Natural killer cell (primary cell): ENCODE data around the gene SYCE3. TPM values are rescaled to one million over a fixed set of nuclear protein-coding genes. Genes with fewer than 3 reads are reported as not detected.
A peak's percentile ranks its signal among the peaks of the same experiment; 100 is the strongest.

Experiments used
- ATAC-seq, 3 donors: fragments of 150-1000 bp in 2 of 3; fragments of 200-7000 bp in 1 of 3; cut with Tn5 transposase; 1 replicate in 1 of 3; 2 replicates in 2 of 3; pipeline ENCODE4 v1.10.0; 2021; ENCODE audit warnings: mild to moderate bottlenecking in 2 of 3, moderate library complexity in 2 of 3
- DNase-seq, 2 donors: peaks; one replicate each; pipeline versions ENCODE4 v3.0.0 to v3.0.0-alpha.2; 2013 to 2021; ENCODE audit warnings: mixed read lengths in 1 of 2
- H3K27ac ChIP-seq: one replicate; pipeline ENCODE4 v1.5.1; 2013; ENCODE audit warnings: mild to moderate bottlenecking, low read length
- H3K27me3 ChIP-seq: one replicate; pipeline ENCODE4 v1.6.1; 2013; ENCODE audit warnings: low read length; ENCODE audit not compliant: control insufficient read depth, insufficient read depth
- H3K36me3 ChIP-seq: one replicate; pipeline ENCODE4 v1.6.1; 2013; ENCODE audit warnings: low read length; ENCODE audit not compliant: control insufficient read depth, insufficient read depth
- H3K4me1 ChIP-seq: one replicate; pipeline ENCODE4 v1.6.1; 2013; ENCODE audit warnings: low read length; ENCODE audit not compliant: control insufficient read depth, insufficient read depth
- H3K4me3 ChIP-seq: one replicate; pipeline ENCODE4 v1.5.1; 2013; ENCODE audit warnings: low read length
- H3K9me3 ChIP-seq: one replicate; pipeline ENCODE4 v1.6.1; 2013; ENCODE audit warnings: low read length; ENCODE audit not compliant: control insufficient read depth, insufficient read depth
- H3K27ac Mint-ChIP-seq, 2 donors: one replicate each; pipeline ENCODE4 v1.8.0; 2022; ENCODE audit warnings: mild to moderate bottlenecking in 2 of 2, mixed read lengths in 2 of 2, moderate library complexity in 1 of 2
- H3K27me3 Mint-ChIP-seq, 2 donors: one replicate each; pipeline ENCODE4 v1.8.0; 2022; ENCODE audit warnings: low read depth in 2 of 2, mixed read lengths in 2 of 2
- H3K36me3 Mint-ChIP-seq: one replicate; pipeline ENCODE4 v1.8.0; 2022; ENCODE audit warnings: mixed read lengths
- H3K4me1 Mint-ChIP-seq, 2 donors: one replicate each; pipeline ENCODE4 v1.8.0; 2022; ENCODE audit warnings: mixed read lengths in 2 of 2
- H3K4me3 Mint-ChIP-seq: one replicate; pipeline ENCODE4 v1.8.0; 2022; ENCODE audit warnings: mild to moderate bottlenecking, moderate library complexity, mixed read lengths
- H3K9me3 Mint-ChIP-seq, 2 donors: one replicate each; pipeline ENCODE4 v1.8.0; 2022; ENCODE audit warnings: mixed read lengths in 2 of 2
- CTCF ChIP-seq: fragments of 200-600 bp; IDR thresholded peaks from one replicate; pipeline ENCODE4 v1.8.0; 2022; ENCODE audit warnings: antibody characterized with exemption
- WGBS: methylation state at CpG from one replicate; pipeline ENCODE4 v1.1.7; 2013; ENCODE audit warnings: missing lambda C conversion rate; ENCODE audit not compliant: insufficient coverage; 5-methylcytosine and 5-hydroxymethylcytosine counted together
- intact Hi-C: fragments of 100-400 bp; cut with micrococcal nuclease; formaldehyde crosslinking; loops from one replicate; pipeline ENCODE4 v1.14.2; 2022
- total RNA-seq, 4 donors: library from RNA; stranded (reverse); fragments of 120-200 nt in 1 of 4; gene quantifications; one replicate each; pipeline versions ENCODE4 v1.2.3 to v1.2.4, GENCODE V29; 2013 to 2022

The SYCE3 gene
- total RNA-seq, 3 donors from 2014 or later (not counting 1 experiment from before 2014, with no cell fraction given), result not detected

GRCh38 chr22:50502096-50502495 is 60.6 kb downstream of the SYCE3 start:
- no peak overlapping the region for H3K4me3 ChIP-seq
- H3K4me3 Mint-ChIP-seq, result no peak overlapping the region
- no peaks in the 10 kb centered on the region for H3K9me3 ChIP-seq
- peak overlapping the region in 1 of 2 donors; percentile 11 for H3K27ac Mint-ChIP-seq
- DNase-seq (no peak), ATAC-seq (no peak)
- no peaks in the 10 kb centered on the region for H3K9me3 Mint-ChIP-seq
- peaks cover 24% of the 10 kb centered on the region for H3K4me1 ChIP-seq
- no peaks in the 10 kb centered on the region for H3K27me3 ChIP-seq
- H3K27me3 Mint-ChIP-seq, result peaks cover 0 to 4% of the 10 kb centered on the region in 2 donors
- intact Hi-C loops, result no loop called here
- no peak for TF ChIP-seq CTCF
- H3K27ac ChIP-seq, result no peak overlapping the region
- no peaks in the 10 kb centered on the region for H3K36me3 Mint-ChIP-seq
- WGBS, result 96% methylated on average over 6 of the region's 6 CpGs
- peaks cover 26% of the 10 kb centered on the region for H3K36me3 ChIP-seq
- peaks cover 0 to 8% of the 10 kb centered on the region in 2 donors for H3K4me1 Mint-ChIP-seq

Other genes starting within 250 kb of the SYCE3 start
- gene DENND6B, start 235.9 kb downstream of the SYCE3 start, total RNA-seq, result 1 to 10 TPM; 3.1 to 5.0 (median 4.5) TPM
- gene PPP6R2, start 219.6 kb downstream of the SYCE3 start, total RNA-seq, result 100 to 1,000 TPM in 1 of 3 donors, 10 to 100 TPM in 2; 76.0 to 103 (median 78.1) TPM
- 100 to 1,000 TPM; 235 to 284 (median 242) TPM for gene SBF1, start 87.9 kb downstream of the SYCE3 start, total RNA-seq
- 1 to 10 TPM in 2 of 3 donors, under 1 TPM in 1; 0.26 to 2.5 (median 1.5) TPM for gene ADM2, start 81.4 kb downstream of the SYCE3 start, total RNA-seq
- gene MIOX, start 76.1 kb downstream of the SYCE3 start, total RNA-seq, result under 1 TPM in 1 of 3 donors, not detected in 2; 0.23 TPM
- 100 to 1,000 TPM; 114 to 129 (median 122) TPM for gene LMF2, start 55.2 kb downstream of the SYCE3 start, total RNA-seq
- gene NCAPH2, start 54.7 kb downstream of the SYCE3 start, total RNA-seq, result 100 to 1,000 TPM in 2 of 3 donors, 10 to 100 TPM in 1; 94.5 to 106 (median 104) TPM
- gene SCO2, start 37.3 kb downstream of the SYCE3 start, total RNA-seq, result 10 to 100 TPM in 1 of 3 donors, 1 to 10 TPM in 2; 2.8 to 13.5 (median 8.4) TPM
- 10 to 100 TPM; 17.7 to 44.6 (median 32.4) TPM for gene TYMP, start 32.9 kb downstream of the SYCE3 start, total RNA-seq
- 1 to 10 TPM; 2.4 to 6.9 (median 5.3) TPM for gene KLHDC7B, start 17.0 kb downstream of the SYCE3 start, total RNA-seq
- 10 to 100 TPM; 53.1 to 75.7 (median 55.5) TPM for gene CPT1B, start 15.5 kb upstream of the SYCE3 start, total RNA-seq
- gene CHKB, start 19.9 kb upstream of the SYCE3 start, total RNA-seq, result 100 to 1,000 TPM; 166 to 204 (median 180) TPM
- gene MAPK8IP2, start 37.9 kb upstream of the SYCE3 start, total RNA-seq, result under 1 TPM; 0.14 to 0.26 (median 0.18) TPM
- gene ARSA, start 65.2 kb upstream of the SYCE3 start, total RNA-seq, result 10 to 100 TPM; 69.2 to 77.8 (median 69.3) TPM
- gene SHANK3, start 109.9 kb upstream of the SYCE3 start, total RNA-seq, result under 1 TPM in 1 of 3 donors, not detected in 2; 0.07 TPM
- gene ACR, start 175.3 kb upstream of the SYCE3 start, total RNA-seq, result not detected
- gene RABL2B, start 220.7 kb upstream of the SYCE3 start, total RNA-seq, result 10 to 100 TPM; 56.3 to 61.5 (median 58.5) TPM